CD4-positive, alpha-beta T cell treated with Interleukin-6 at 100 ng/mL for 8 hours (primary cell): ENCODE data around the gene TBRG4.

Experiments
- DNase-seq: peaks from one replicate; pipeline ENCODE4 v3.0.0-alpha.2; 2020; ENCODE audit warnings: mixed read lengths, low spot score

TBRG4 gene

GRCh38 chr7:45073786-45074527, 37.5 kb downstream of the TBRG4 start:
- DNase-seq = no peak

GRCh38 chr7:45073031-45073785, 38.3 kb downstream of the TBRG4 start:
- no peak for DNase-seq

GRCh38 chr7:45072131-45073030, 39.1 kb downstream of the TBRG4 start:
- no peak for DNase-seq

- DNase-seq = no peak
These were observed 40.0 kb downstream of the TBRG4 start for GRCh38 chr7:45071528-45071927.

- DNase-seq = no peak
These were observed 41.2 kb downstream of the TBRG4 start for GRCh38 chr7:45070254-45070642.

GRCh38 chr7:45069444-45070253, 41.8 kb downstream of the TBRG4 start:
- no peak for DNase-seq

- DNase-seq = no peak
These were observed 43.1 kb downstream of the TBRG4 start for GRCh38 chr7:45068236-45069023.

- no peak for DNase-seq
These were observed 43.9 kb downstream of the TBRG4 start for GRCh38 chr7:45067582-45067981.

GRCh38 chr7:45066409-45066808, 45.1 kb downstream of the TBRG4 start:
- no peak for DNase-seq

GRCh38 chr7:45065031-45065995, 46.2 kb downstream of the TBRG4 start:
- no peak for DNase-seq

- DNase-seq = no peak
These were observed 47.3 kb downstream of the TBRG4 start for GRCh38 chr7:45064047-45064725.

- DNase-seq = no peak
These were observed 49.6 kb downstream of the TBRG4 start for GRCh38 chr7:45061806-45062425.

- DNase-seq = no peak
These were observed 50.1 kb downstream of the TBRG4 start for GRCh38 chr7:45061352-45061751.

- DNase-seq = no peak
These were observed 51.2 kb downstream of the TBRG4 start for GRCh38 chr7:45060295-45060694.

- DNase-seq = no peak
These were observed 53.6 kb downstream of the TBRG4 start for GRCh38 chr7:45057878-45058277.

- DNase-seq = no peak
These were observed 55.8 kb downstream of the TBRG4 start for GRCh38 chr7:45055594-45056219.

- DNase-seq = no peak
These were observed 56.5 kb downstream of the TBRG4 start for GRCh38 chr7:45055016-45055415.

- no peak for DNase-seq
These were observed 57.1 kb downstream of the TBRG4 start for GRCh38 chr7:45054442-45054841.
